ENCODE measurements around the gene COG4. TPM values are rescaled to one million over a fixed set of nuclear protein-coding genes. Genes with fewer than 3 reads are reported as not detected.

COG4 gene
- total RNA-seq, 2 donors from 2014 or later, result 62.7 to 71.4 TPM

DNA sequence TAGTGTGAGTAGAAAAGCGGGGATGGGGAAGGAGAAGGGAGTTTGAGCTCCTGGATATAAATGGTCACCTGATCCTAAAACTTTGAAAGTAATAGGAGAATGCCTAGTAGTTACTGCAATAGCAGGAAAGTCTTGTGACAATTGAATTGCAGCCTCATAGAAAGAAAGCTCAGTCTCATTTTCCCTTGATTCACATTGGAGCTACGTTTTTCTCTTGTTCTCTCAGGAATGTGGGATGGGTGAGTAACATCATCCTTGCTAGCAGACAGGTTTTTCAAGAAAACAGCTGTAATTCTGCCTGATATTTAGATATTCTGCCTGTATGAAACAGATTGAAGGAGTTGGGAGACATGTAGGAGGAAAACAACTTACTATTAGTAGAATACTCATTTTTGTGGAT lies 25.6 kb upstream of the COG4 start:
- Mint-ChIP-seq H3K9me3 (no peaks in the 10 kb centered on the region), H3K4me1 (peaks cover 4% of the 10 kb centered on the region), H3K36me3 (ENCODE audit: low read depth) (peaks cover 84% of the 10 kb centered on the region), H3K27me3 (ENCODE audit: insufficient read depth) (no peaks in the 10 kb centered on the region), H3K27ac (peak overlapping the region; percentile 20), H3K4me3 (no peak overlapping the region)
- Histone ChIP-seq H3K27me3 (ENCODE audit: control insufficient read depth, insufficient read depth, low read length, poor library complexity, severe bottlenecking) (no peaks in the 10 kb centered on the region), H3K27ac (ENCODE audit: low read depth, low read length) (no peak overlapping the region), H3K36me3 (ENCODE audit: control insufficient read depth, insufficient read depth, low read length) (peaks cover 98% of the 10 kb centered on the region), H3K9ac (ENCODE audit: extremely low read depth, low read length, poor library complexity, severe bottlenecking) (no peak overlapping the region), H3K9me3 (ENCODE audit: control insufficient read depth, low read length) (no peaks in the 10 kb centered on the region), H3K4me1 (ENCODE audit: control insufficient read depth, insufficient read depth, low read length) (no peaks in the 10 kb centered on the region), H3K4me3 (ENCODE audit: low read length) (no peak overlapping the region)
- no peak for DNase-seq
- 90 to 96% methylated on average over 2 of the region's 2 CpGs for WGBS, 2 experiments (ENCODE audit: insufficient coverage in 1 of 2, insufficient read length in 1 of 2)
- TF ChIP-seq, protein P1, sequence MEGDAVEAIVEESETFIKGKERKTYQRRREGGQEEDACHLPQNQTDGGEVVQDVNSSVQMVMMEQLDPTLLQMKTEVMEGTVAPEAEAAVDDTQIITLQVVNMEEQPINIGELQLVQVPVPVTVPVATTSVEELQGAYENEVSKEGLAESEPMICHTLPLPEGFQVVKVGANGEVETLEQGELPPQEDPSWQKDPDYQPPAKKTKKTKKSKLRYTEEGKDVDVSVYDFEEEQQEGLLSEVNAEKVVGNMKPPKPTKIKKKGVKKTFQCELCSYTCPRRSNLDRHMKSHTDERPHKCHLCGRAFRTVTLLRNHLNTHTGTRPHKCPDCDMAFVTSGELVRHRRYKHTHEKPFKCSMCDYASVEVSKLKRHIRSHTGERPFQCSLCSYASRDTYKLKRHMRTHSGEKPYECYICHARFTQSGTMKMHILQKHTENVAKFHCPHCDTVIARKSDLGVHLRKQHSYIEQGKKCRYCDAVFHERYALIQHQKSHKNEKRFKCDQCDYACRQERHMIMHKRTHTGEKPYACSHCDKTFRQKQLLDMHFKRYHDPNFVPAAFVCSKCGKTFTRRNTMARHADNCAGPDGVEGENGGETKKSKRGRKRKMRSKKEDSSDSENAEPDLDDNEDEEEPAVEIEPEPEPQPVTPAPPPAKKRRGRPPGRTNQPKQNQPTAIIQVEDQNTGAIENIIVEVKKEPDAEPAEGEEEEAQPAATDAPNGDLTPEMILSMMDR (conservative IDR thresholded peaks at IDR 0.05), result no peak

DNA sequence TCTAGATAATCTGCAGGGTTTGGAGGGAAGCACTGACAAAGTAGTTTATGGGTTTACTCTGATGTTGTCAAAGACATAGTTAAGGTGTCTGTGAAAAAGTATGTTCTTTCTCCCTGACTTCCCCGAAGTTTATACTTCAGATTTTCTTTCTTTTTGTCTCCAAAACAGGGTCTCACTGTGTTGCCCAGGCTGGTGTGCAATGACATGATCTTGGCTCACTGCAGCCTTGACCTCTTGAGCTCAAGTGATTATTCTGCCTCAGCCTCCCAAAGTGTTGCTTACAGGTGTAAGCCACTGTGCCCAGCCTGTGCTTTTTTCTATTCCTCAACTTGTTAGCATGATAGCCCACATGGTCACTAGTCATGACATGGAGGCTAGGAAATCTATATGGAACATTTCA lies 21.2 kb upstream of the COG4 start:
- Histone ChIP-seq H3K27me3 (ENCODE audit: control insufficient read depth, insufficient read depth, low read length, poor library complexity, severe bottlenecking) (no peaks in the 10 kb centered on the region), H3K27ac (ENCODE audit: low read depth, low read length) (no peak overlapping the region), H3K9ac (ENCODE audit: extremely low read depth, low read length, poor library complexity, severe bottlenecking) (no peak overlapping the region), H3K36me3 (ENCODE audit: control insufficient read depth, insufficient read depth, low read length) (peaks cover 96% of the 10 kb centered on the region), H3K9me3 (ENCODE audit: control insufficient read depth, low read length) (no peaks in the 10 kb centered on the region), H3K4me1 (ENCODE audit: control insufficient read depth, insufficient read depth, low read length) (no peaks in the 10 kb centered on the region), H3K4me3 (ENCODE audit: low read length) (no peak overlapping the region)
- WGBS, 2 experiments (ENCODE audit: insufficient coverage in 1 of 2, insufficient read length in 1 of 2), result 96 to 100% methylated on average over 1 of the region's 1 CpG
- DNase-seq, result no peak
- no peaks in the 10 kb centered on the region for H3K27me3 Mint-ChIP-seq (ENCODE audit: insufficient read depth)
- no peaks in the 10 kb centered on the region for H3K9me3 Mint-ChIP-seq
- H3K27ac Mint-ChIP-seq, result no peak overlapping the region
- TF ChIP-seq, protein P1 (conservative IDR thresholded peaks at IDR 0.05), result no peak
- peaks cover 82% of the 10 kb centered on the region for H3K36me3 Mint-ChIP-seq (ENCODE audit: low read depth)
- H3K4me1 Mint-ChIP-seq, result no peaks in the 10 kb centered on the region
- no peak overlapping the region for H3K4me3 Mint-ChIP-seq

DNA sequence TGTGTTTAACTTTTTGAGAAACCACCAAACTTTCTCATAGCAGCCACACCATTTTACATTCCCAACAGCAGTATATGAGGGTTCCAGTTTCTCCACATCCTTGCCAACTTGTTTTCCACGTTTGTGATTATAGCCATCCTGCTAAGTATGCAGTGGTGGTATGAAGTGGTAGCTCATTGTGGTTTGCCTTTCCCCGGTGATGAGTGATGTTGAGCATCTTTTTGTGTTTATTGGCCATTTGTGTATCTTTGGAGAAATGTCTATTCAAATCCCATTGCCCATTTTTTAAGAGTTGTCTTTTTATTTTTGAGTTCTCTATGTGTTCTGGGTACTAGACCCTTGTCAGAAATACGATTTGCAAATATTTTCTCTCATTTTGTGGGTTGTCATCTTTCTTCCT lies 17.6 kb upstream of the COG4 start:
- TF ChIP-seq, protein P1 (conservative IDR thresholded peaks at IDR 0.05), result no peak
- peaks cover 94% of the 10 kb centered on the region for H3K36me3 ChIP-seq (ENCODE audit: control insufficient read depth, insufficient read depth, low read length)
- Mint-ChIP-seq H3K27ac (no peak overlapping the region), H3K4me3 (no peak overlapping the region), H3K36me3 (ENCODE audit: low read depth) (peaks cover 83% of the 10 kb centered on the region), H3K27me3 (ENCODE audit: insufficient read depth) (no peaks in the 10 kb centered on the region), H3K4me1 (no peaks in the 10 kb centered on the region), H3K9me3 (no peaks in the 10 kb centered on the region)
- no peak overlapping the region for H3K27ac ChIP-seq (ENCODE audit: low read depth, low read length)
- H3K4me3 ChIP-seq (ENCODE audit: low read length), result no peak overlapping the region
- WGBS, 2 experiments (ENCODE audit: insufficient coverage in 1 of 2, insufficient read length in 1 of 2), result 90 to 97% methylated on average over 2 to 3 of the region's 3 CpGs
- no peak for DNase-seq
- no peaks in the 10 kb centered on the region for H3K27me3 ChIP-seq (ENCODE audit: control insufficient read depth, insufficient read depth, low read length, poor library complexity, severe bottlenecking)
- no peak overlapping the region for H3K9ac ChIP-seq (ENCODE audit: extremely low read depth, low read length, poor library complexity, severe bottlenecking)
- no peaks in the 10 kb centered on the region for H3K9me3 ChIP-seq (ENCODE audit: control insufficient read depth, low read length)
- H3K4me1 ChIP-seq (ENCODE audit: control insufficient read depth, insufficient read depth, low read length), result no peaks in the 10 kb centered on the region
